HG02943 (cell line): ENCODE results near the gene PPFIBP2.
A peak's percentile ranks its signal among the peaks of the same experiment; 100 is the strongest.
"Not testable (repeated sequence)": the region's sequence is repeated elsewhere in the genome, so short reads cannot be mapped to it uniquely, and the experiment has no call there.

Experiments
- ATAC-seq: cut with Tn5 transposase; IDR thresholded peaks from one replicate; pipeline ENCODE4 v1.9.1; 2021; ENCODE audit warnings: mild to moderate bottlenecking, low read depth, moderate library complexity; ENCODE audit not compliant: unreplicated experiment

Gene PPFIBP2

GRCh38 chr11:7654195-7654705, 140.5 kb downstream of the PPFIBP2 start:
- no peak for ATAC-seq

GRCh38 chr11:7655253-7656217, 141.7 kb downstream of the PPFIBP2 start:
- no peak for ATAC-seq

- ATAC-seq: no peak
Observed at GRCh38 chr11:7656704-7657103, 142.9 kb downstream of the PPFIBP2 start.

GRCh38 chr11:7657306-7658025, 143.7 kb downstream of the PPFIBP2 start:
- ATAC-seq: no peak

GRCh38 chr11:7663531-7663930, 149.7 kb downstream of the PPFIBP2 start:
- not testable (repeated sequence) for ATAC-seq

GRCh38 chr11:7664867-7665266, 151.1 kb downstream of the PPFIBP2 start:
- no peak for ATAC-seq

- ATAC-seq: peak; percentile 97
Observed at GRCh38 chr11:7665473-7666291, 151.9 kb downstream of the PPFIBP2 start.

GRCh38 chr11:7666292-7666866, 152.6 kb downstream of the PPFIBP2 start:
- no peak for ATAC-seq

GRCh38 chr11:7667460-7667859, 153.7 kb downstream of the PPFIBP2 start:
- ATAC-seq: no peak

- no peak for ATAC-seq
Observed at GRCh38 chr11:7668464-7668863, 154.7 kb downstream of the PPFIBP2 start.

GRCh38 chr11:7668911-7669310, 155.1 kb downstream of the PPFIBP2 start:
- no peak for ATAC-seq

- ATAC-seq: no peak
Observed at GRCh38 chr11:7670641-7671040, 156.8 kb downstream of the PPFIBP2 start.

- ATAC-seq: no peak
Observed at GRCh38 chr11:7671347-7672215, 157.8 kb downstream of the PPFIBP2 start.

- ATAC-seq: no peak
Observed at GRCh38 chr11:7672276-7672959, 158.6 kb downstream of the PPFIBP2 start.

- no peak for ATAC-seq
Observed at GRCh38 chr11:7672960-7673723, 159.3 kb downstream of the PPFIBP2 start, which contains the start of gene CYB5R2. Gene CYB5R2 (minus strand): TSS chr11:7673500. CDS start chr11:7672825, 675 bp downstream.

GRCh38 chr11:7673724-7674434, 160.1 kb downstream of the PPFIBP2 start:
- ATAC-seq: no peak

- no peak for ATAC-seq
Observed at GRCh38 chr11:7675631-7676030, 161.8 kb downstream of the PPFIBP2 start.
